ENCODE data around the gene ABCA3.

GRCh38 chr16:2388139-2388874 is 47.8 kb upstream of the ABCA3 start:
- TF ChIP-seq CTCF (IDR thresholded peaks at IDR 0.05 in 4 of 5, conservative IDR thresholded peaks at IDR 0.05 in 1 of 5) (no peak), POLR2A (IDR thresholded peaks at IDR 0.05) (no peak)

All from gastrocnemius medialis (tissue), 4 donors.